22Rv1 (cell line): ENCODE data around the gene PRDM16.

ENCODE experiments used
- CTCF ChIP-seq: fragments of 450-650 bp; IDR thresholded peaks from 2 replicates; pipeline ENCODE4 v1.5.1; 2017; ENCODE audit warnings: mild to moderate bottlenecking
- ZFX ChIP-seq: fragments of 450-650 bp; IDR thresholded peaks from 2 replicates; pipeline ENCODE4 v1.6.1; 2017; ENCODE audit warnings: antibody characterized with exemption, borderline replicate concordance

GRCh38 chr1:3187415-3188149 lies 118.6 kb downstream of the PRDM16 start:
- TF ChIP-seq CTCF (no peak), ZFX (no peak)
